GM12892 (cell line): Measurements from ENCODE around the gene ALDH18A1.

Experiments
- POLR2AphosphoS5 ChIP-seq: IDR thresholded peaks from 2 replicates; pipeline ENCODE4 v1.6.1; 2011; ENCODE audit warnings: low read depth, low read length, control low read depth
- TAF1 ChIP-seq: IDR thresholded peaks from 2 replicates; pipeline ENCODE4 v1.6.1; 2011; ENCODE audit warnings: low read depth, mild to moderate bottlenecking, control low read depth, low read length, borderline replicate concordance

DNA sequence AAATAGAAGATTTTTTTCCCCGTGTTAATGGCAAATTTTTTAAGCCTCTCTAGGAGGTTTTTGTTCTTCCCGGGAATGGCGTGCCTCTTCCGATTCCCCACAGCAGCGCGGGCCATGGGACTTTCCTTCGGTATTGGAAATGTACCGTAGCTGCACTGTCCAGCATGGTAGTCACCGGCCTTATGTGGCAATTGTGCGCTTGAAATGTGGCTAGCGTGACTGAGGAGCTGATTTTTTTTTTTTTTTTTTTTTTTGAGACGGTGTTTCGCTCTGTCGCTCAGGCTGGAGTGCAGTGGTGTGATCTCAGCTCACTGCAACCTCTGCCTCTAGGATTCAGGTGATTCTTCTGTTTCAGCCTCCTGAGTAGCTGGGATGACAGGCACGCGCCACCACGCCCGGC, 38.2 kb upstream of the ALDH18A1 start:
- no peak for TF ChIP-seq POLR2AphosphoS5
- no peak for TF ChIP-seq TAF1
